Measurements from ENCODE around the gene CYCS.

DNA sequence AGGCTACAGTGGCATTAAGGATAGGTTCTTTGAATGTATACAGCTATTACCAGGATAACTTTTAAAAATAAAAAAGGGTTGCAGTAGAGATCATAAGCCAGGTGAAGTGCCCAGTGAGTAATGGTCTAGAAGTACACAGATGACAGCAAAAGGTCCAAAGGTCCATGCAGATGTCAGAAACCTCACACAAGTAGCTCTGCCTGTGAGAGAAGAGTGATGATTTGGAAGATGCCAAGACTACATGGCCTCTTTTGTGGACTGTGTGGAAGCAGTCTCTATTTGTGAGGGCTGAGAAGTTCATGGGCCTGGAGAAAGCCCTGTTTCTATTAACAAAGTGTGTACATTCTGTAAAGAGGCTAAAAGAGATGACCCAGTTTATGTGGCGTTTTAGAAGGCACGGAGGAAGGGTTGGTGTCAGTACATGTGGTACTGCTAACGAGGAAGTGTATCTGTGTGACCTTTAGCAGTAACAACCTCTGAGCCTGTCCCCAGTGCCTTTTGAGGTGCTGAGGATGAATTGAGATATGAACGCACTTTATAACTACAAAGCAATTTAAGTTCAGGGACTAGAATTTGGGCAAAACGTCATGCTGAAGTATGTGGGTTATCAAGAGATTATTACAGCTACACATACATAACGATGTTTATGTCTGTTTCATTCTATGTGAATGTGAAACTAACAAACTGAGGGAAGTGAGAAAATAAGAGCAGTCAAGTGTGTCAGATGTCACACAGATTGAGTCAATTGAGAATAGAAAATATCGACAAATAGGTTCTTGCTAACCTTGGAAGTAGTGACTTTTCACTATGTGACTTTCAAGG, 7.6 kb downstream of the CYCS start:
- TF ChIP-seq ELF1 (IDR thresholded peaks at IDR 0.05; ENCODE audit: borderline replicate concordance, low read depth) = no peak
- no peak for TF ChIP-seq EZH2 (IDR thresholded peaks at IDR 0.05)
